Activated CD8-positive, alpha-beta memory T cell treated with anti-CD3 and anti-CD28 coated beads for 48 hours (primary cell): ENCODE results near the gene SLC8A1.

Source experiments
- DNase-seq, 3 experiments: peaks; one replicate each; pipeline ENCODE4 v3.0.0-alpha.2; 2020; ENCODE audit warnings: low read depth in 2 of 3, low spot score in 2 of 3

The SLC8A1 gene

GRCh38 chr2:40421631-40422297 lies 30.1 kb downstream of the SLC8A1 start:
- DNase-seq: no peak

GRCh38 chr2:40420478-40420877 lies 31.4 kb downstream of the SLC8A1 start:
- DNase-seq: no peak

- DNase-seq: no peak
These were observed 32.5 kb downstream of the SLC8A1 start for GRCh38 chr2:40419364-40419762.

GRCh38 chr2:40418614-40419363 lies 33.1 kb downstream of the SLC8A1 start:
- no peak for DNase-seq

GRCh38 chr2:40416486-40416885 lies 35.4 kb downstream of the SLC8A1 start:
- DNase-seq: no peak

- no peak for DNase-seq
These were observed 36.5 kb downstream of the SLC8A1 start for GRCh38 chr2:40415391-40415790.

- DNase-seq: no peak
These were observed 39.4 kb downstream of the SLC8A1 start for GRCh38 chr2:40412456-40412855.

GRCh38 chr2:40410695-40411094 lies 41.2 kb downstream of the SLC8A1 start:
- no peak for DNase-seq

GRCh38 chr2:40409734-40410133 lies 42.2 kb downstream of the SLC8A1 start:
- DNase-seq: no peak

- no peak for DNase-seq
These were observed 45.2 kb downstream of the SLC8A1 start for GRCh38 chr2:40406485-40407289.

GRCh38 chr2:40405465-40405864 lies 46.4 kb downstream of the SLC8A1 start:
- no peak for DNase-seq

- no peak for DNase-seq
These were observed 47.4 kb downstream of the SLC8A1 start for GRCh38 chr2:40404517-40404916.

GRCh38 chr2:40403233-40403836 lies 48.6 kb downstream of the SLC8A1 start:
- DNase-seq: no peak

GRCh38 chr2:40401896-40402295 lies 50.0 kb downstream of the SLC8A1 start:
- no peak for DNase-seq

GRCh38 chr2:40400336-40400953 lies 51.4 kb downstream of the SLC8A1 start:
- no peak for DNase-seq

GRCh38 chr2:40397765-40398164 lies 54.1 kb downstream of the SLC8A1 start:
- no peak for DNase-seq

- DNase-seq: no peak
These were observed 55.8 kb downstream of the SLC8A1 start for GRCh38 chr2:40396124-40396523.

- DNase-seq: no peak
These were observed 56.5 kb downstream of the SLC8A1 start for GRCh38 chr2:40395169-40396073.

GRCh38 chr2:40394597-40394996 lies 57.3 kb downstream of the SLC8A1 start:
- DNase-seq: no peak

- DNase-seq: no peak
These were observed 57.9 kb downstream of the SLC8A1 start for GRCh38 chr2:40394031-40394430.
